Activated naive CD4-positive, alpha-beta T cell treated with Interleukin-2 at 50 U/mL for 16 hours (primary cell): ENCODE results near the gene CCDC157.
A peak's percentile ranks its signal among the peaks of the same experiment; 100 is the strongest.

Experiments used
- DNase-seq: peaks from one replicate; pipeline ENCODE4 v3.0.0-alpha.2; 2020

Gene CCDC157

GRCh38 chr22:30416837-30417236 is 60.0 kb downstream of the CCDC157 start:
- DNase-seq = no peak

DNA sequence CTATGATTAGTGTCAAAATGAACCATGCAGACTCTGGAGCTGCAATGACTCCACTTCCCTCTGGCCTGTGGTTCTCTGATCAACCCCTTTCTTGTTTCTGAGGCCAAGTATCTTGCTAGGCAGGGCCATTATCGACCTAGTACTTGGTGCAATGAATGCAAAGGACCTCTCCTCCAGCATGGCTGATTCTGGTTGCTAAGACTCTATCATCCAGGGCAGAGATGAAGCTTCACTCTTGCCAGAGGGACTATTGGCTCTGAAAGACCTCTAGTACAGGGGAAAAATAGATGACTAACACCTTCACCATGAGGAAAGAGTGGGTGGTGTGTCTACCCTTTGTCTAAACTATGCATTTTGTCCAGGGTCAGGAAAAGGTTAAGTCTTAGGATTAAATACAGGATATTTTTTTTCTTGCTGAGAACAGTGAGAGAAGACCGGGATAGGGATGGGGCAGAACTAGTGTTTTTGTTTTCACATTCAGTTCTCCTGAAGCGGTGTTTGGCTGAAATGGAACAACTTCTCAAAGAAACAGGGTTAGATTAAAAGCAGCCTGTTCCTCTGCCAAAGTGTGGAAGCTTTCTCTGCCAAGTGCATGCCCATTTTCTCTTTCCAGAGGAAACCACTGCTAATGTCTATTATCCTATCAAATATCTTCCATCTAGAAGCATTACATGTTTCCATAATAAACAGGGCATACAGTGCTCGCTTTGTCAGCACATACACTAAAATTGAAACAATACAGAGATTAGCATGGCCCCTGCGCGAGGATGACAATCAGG is 63.7 kb downstream of the CCDC157 start:
- no peak for DNase-seq

GRCh38 chr22:30421695-30422480 is 65.1 kb downstream of the CCDC157 start:
- DNase-seq = no peak

- peak; percentile 48 for DNase-seq
Observed at GRCh38 chr22:30422481-30423300, 65.9 kb downstream of the CCDC157 start.

- DNase-seq = peak; percentile 69
Observed at GRCh38 chr22:30423301-30423958, 66.6 kb downstream of the CCDC157 start.

GRCh38 chr22:30423959-30424533 is 67.2 kb downstream of the CCDC157 start:
- DNase-seq = peak; percentile 98

DNA sequence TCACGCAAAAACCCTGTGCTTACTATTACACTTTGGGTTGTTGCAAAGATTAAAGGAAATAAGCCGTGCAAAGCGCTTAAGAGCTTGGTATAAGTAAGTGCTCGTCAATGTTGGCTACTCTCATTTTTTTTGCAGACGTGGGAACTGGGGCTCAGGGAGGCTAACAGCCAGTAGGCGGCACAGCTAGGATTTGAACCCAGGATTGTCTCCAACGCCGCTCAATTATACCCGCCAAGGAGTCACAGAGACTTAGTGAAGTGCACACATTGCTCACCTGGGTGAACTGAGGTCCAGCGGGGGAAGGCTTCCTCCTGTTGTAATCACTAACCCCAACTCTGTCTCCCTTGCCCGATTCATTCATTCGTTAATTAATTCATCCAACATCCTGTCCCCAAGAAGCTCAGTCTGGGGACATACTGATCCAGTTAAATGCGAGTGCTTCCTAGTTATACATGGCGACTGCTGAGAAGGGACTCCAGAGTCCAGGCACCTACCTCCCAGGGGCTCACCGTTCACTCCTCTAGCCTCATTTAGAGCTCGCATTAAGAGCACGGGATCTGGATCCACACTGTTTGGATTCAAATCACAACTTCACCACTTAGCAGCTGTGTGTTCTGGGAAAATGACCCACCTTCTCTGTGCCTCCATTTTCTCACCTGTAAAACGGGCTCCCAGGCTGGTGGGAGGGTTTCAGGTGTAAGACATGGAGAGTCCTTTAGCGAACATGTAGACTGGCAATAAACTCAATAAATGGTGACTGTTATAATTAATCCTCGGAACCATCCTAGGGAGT is 67.9 kb downstream of the CCDC157 start:
- peak; percentile 15 for DNase-seq

DNA sequence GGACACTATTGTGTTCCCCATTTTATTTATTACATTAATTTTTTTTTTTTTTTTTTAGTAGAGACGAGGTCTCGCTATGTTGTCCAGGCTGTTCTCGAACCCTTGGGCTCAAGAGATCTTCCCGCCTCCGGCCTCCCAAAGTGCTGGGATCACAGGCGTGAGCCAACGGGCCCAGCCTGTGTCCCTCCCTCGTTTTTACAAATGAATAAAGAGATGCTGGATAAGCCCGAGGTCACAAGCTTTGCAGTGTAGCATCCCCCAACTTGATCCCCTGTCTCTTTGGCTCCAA is 68.5 kb downstream of the CCDC157 start:
- DNase-seq = no peak

DNA sequence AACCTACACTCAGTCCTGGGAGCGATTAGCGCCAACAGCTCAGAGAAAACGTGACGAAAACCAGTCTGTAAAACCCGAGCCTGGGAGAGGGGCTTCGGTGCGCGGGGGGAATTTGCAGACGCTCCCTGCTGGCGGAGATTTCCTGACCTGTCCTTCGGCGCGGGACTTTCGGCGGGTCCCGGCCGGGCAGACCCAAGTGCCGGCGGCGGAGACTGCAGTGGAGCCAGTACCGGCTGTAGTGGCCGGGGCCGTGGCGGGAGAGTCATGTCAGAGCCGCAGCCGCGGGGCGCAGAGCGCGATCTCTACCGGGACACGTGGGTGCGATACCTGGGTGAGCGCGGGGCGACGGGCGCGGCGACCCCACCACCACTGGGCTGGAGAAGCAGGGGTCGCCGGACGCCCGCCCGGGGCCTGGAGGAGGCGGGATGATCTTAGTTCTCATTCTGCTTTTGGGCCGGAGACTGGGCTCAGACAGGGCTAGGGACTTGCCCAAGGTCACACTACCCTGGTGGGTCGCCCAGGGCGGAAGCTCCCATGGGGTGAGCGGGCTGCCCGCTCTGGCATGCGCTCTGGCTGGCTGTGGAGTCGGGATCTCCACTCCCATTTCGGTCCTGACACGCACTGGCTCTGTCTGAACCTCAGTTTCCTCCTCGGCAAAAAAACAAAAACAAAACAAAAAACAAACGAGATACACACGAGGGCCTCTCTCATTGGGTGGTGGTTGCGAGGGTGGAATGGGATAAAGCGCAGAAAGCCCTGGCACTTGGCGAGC is 69.0 kb downstream of the CCDC157 start, which contains the start of gene MTFP1:
MTFP1 (plus strand) TSS at position 153 of the 772 bp plus-strand sequence; CDS start at position 265, 112 bp downstream.
- peak; percentile 54 for DNase-seq
